Stimulated activated CD8-positive, alpha-beta memory T cell treated with anti-CD3 and anti-CD28 coated beads, Interleukin-15, amount 100 ng/mL, for 4 hours (primary cell): ENCODE data around the gene GLMP.

Experiments
- DNase-seq, 2 donors: peaks; one replicate each; pipeline ENCODE4 v3.0.0-alpha.2; 2020; ENCODE audit warnings: low read depth in 2 of 2

GLMP gene

DNA sequence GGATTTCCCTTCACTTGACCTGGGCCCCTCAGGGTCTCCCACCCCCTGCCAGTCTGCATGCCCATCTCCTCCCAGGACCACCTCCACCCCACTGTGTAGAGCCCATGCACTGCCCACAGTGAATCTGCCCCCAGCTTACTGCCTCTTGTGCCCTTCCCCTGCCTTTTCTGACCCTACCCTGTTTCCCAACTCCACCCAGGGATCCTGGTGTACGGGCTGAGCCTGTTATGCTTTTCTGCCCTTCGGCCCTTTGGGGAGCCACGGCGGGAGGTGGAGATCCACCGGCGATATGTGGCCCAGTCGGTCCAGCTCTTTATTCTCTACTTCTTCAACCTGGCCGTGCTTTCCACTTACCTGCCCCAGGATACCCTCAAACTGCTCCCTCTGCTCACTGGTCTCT, 9.4 kb downstream of the GLMP start:
- DNase-seq = no peak

- no peak for DNase-seq
These were observed 10.0 kb downstream of the GLMP start for GRCh38 chr1:156285437-156285836.

GRCh38 chr1:156284757-156285156, 10.7 kb downstream of the GLMP start:
- DNase-seq = no peak

GRCh38 chr1:156284112-156284511, 11.4 kb downstream of the GLMP start, which contains the start of gene TMEM79:
TSS of gene TMEM79 (plus strand) at chr1:156284325. CDS start at chr1:156285227, 902 bp downstream.
- no peak for DNase-seq

- no peak for DNase-seq
These were observed 12.0 kb downstream of the GLMP start for GRCh38 chr1:156283521-156283920.

DNA sequence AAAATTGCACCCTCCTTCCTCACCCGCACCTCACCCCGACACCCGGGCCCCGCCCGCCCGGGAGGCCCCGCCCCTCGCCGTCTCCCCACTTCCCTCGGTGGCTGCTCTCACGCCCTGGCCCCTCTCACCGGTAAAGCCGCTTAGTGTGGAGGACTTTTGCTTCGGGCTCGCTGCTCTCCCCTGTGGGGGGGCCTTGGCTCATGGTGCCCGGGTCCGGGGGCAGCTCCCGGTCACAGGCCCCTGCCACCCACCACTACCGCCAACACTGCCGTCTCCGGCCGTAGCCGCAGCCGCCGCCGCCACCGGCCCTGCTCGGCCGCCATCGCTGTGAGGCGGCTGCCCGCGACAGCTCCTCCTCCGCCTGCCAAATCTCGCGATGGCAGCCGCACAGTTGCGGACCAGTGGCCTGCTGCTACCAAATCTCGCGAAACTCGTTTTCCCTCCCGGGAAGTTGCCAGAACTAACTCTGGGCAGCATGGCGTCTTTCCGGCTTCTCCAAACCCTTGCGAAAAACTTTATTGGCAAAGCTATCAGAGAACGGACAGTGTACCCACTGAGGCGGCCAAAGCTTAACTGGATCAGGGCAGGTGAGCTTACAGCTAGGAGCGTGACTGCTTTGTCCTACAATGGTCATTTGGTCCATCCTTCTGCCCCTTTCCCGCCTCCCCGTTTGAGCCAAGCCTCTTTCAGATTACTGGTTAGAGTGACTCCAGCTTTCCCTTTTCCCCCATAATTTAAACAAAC, 12.8 kb downstream of the GLMP start, which contains the start of gene SMG5:
SMG5 (minus strand) TSS at position 347 of the 744 bp plus-strand sequence; CDS start at position 202, 145 bp downstream.
- DNase-seq = peak; percentile 90 to 92

- DNase-seq = no peak
These were observed 13.6 kb downstream of the GLMP start for GRCh38 chr1:156281693-156282478.

- peak; percentile 19 for DNase-seq
These were observed 14.2 kb downstream of the GLMP start for GRCh38 chr1:156281281-156281680.

- DNase-seq = no peak
These were observed 15.6 kb downstream of the GLMP start for GRCh38 chr1:156279837-156280236.

DNA sequence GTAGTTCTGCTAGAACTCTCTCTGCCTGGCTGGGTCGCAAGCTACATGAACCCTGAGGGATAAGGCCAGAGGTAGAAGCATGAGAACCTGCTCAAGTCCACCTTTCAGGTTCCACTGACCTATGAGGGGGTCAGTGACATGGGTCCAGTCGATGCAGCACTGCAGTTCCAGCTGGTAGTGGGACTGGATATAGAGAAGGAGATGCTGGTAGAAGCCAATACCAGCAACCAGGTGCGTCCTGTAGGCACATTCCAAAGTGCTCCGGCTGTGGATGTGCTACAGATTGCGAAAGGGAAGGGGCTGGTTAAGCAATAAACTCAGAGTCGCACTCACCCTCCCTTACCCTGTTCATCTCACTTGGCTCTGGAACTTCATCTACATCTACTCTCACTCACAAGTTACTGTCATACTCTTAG, 18.5 kb downstream of the GLMP start:
- no peak for DNase-seq

GRCh38 chr1:156276532-156276931, 18.9 kb downstream of the GLMP start:
- DNase-seq = no peak

GRCh38 chr1:156270314-156270713, 25.2 kb downstream of the GLMP start:
- no peak for DNase-seq

- no peak for DNase-seq
These were observed 27.1 kb downstream of the GLMP start for GRCh38 chr1:156268336-156268735.

GRCh38 chr1:156266051-156266450, 29.4 kb downstream of the GLMP start:
- no peak for DNase-seq

- no peak for DNase-seq
These were observed 32.2 kb downstream of the GLMP start for GRCh38 chr1:156263288-156263655.

DNA sequence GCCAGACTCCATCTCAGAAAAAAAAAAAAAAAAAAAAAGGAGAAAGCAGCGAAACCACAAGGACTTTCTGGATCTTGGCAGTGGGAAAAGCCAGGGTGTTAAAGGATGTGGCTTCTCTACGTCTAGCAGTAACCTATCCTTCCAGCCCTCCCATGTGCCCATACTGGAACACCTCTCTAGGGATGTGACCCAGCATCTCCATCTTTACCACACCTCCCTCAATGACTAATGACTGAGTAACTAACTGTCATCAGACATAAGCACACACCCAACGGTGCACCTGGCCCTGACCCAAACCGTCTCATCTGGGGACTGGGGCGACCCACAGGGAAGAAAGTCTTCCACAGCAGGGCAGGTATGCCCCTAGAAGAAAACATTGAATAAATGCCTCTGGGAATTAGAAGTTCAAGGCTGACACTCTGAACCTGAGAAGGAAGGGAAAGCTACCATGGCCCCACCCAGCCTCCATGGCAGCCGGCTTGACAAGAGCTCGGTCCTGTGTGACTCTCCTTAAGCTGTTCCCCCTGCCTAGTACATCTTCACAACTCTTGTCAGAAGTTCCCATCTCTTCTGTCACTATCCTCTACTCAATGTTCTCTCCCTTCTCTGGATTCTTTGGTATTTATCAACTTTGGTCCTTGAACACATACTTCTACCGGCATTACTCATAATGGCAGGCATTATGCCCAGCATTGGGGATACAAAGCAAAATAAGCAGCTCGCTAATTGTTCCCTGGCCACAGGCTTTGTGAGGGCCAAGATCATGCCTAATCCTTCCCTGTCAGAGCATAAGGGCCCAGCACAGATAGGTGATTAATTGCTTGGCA, 32.8 kb downstream of the GLMP start:
- DNase-seq = no peak

DNA sequence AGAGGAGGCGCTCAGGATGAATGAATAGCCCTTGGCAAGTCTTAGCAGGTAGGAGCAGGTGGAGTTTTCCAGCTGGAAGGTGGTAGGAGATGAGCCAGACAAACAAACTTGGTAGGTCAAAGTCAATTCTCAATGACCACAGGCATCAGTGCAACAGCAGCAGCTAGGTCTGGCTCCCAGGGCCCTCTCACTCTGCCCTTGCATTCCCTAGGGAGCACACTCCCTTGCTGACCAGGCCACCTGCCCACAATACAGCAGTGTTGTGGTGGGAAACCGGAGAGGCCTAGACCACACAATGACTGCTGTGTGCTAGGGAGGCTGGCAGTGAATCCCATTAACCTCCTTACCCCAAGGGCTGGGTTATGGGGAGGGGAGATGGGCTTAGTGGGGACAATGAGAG, 34.6 kb downstream of the GLMP start:
- DNase-seq = no peak

DNA sequence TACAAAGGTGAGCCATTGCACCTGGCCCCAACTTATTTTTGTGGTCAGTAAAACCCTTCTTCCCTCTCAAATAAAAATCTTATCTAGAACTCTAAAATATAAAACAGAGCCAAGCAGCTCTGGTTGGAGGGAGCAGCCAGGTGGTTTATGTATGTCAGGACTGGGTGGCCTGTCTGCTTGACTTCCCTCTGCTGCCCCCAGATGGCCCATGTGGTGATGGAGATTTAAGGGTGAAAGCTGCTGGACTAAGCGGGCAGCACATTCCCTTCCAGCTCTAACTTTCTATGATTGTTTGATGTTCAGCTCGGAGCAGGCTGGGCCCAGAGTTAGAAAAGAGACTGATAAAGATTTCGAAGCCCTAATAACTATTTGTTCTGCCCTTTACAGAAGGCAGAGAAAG, 35.7 kb downstream of the GLMP start:
- no peak for DNase-seq

GRCh38 chr1:156258859-156259258, 36.6 kb downstream of the GLMP start:
- no peak for DNase-seq

GRCh38 chr1:156257711-156258110, 37.8 kb downstream of the GLMP start:
- no peak for DNase-seq

GRCh38 chr1:156253634-156254033, 41.8 kb downstream of the GLMP start:
- DNase-seq = no peak

GRCh38 chr1:156251527-156251926, 44.0 kb downstream of the GLMP start:
- no peak for DNase-seq
